IMR-90 (cell line): ENCODE measurements around the gene PCGF2. TPM values are rescaled to one million over a fixed set of nuclear protein-coding genes. Genes with fewer than 3 reads are reported as not detected.

Experiments used
- ATAC-seq: fragments of 200-7000 bp; cut with Tn5 transposase; 2 replicates; pipeline ENCODE4 v1.9.1; 2020; ENCODE audit warnings: low read depth, mild to moderate bottlenecking, moderate library complexity
- BruUV-seq: library from RNA; stranded (reverse); fragments of 400-500 nt; replicated peaks from 2 replicates; lab custom pipeline; 2021; lab: Mats Ljungman, UMichigan
- CTCF ChIA-PET: fragments of 300-600 bp; formaldehyde crosslinking; extraction: SDS; loops from one replicate; lab custom pipeline; 2021; ENCODE audit warnings: antibody characterized with exemption; lab: Yijun Ruan, JAX
- POLR2A ChIA-PET: fragments of 300-600 bp; sonication (Branson Sonifier 250); formaldehyde crosslinking; loops from one replicate; lab custom pipeline; 2022; ENCODE audit warnings: antibody characterized with exemption; ENCODE audit not compliant: unreplicated experiment; lab: Charles Lee
- DNase-seq: peaks from one replicate; pipeline ENCODE4 v3.0.0; 2013
- H2AFZ ChIP-seq: replicated peaks from 2 replicates; pipeline ENCODE3; 2013; ENCODE audit warnings: low read length, mild to moderate bottlenecking; ENCODE audit not compliant: poor library complexity
- H2AK5ac ChIP-seq: 2 replicates; pipeline ENCODE4 v1.6.1; 2013; ENCODE audit warnings: low read depth, low read length, inconsistent platforms
- H2AK9ac ChIP-seq: replicated peaks from 2 replicates; pipeline ENCODE3; 2013; ENCODE audit warnings: mild to moderate bottlenecking, low read depth, low read length, moderate library complexity; ENCODE audit not compliant: poor library complexity
- H2BK120ac ChIP-seq: 2 replicates; pipeline ENCODE4 v1.6.1; 2013; ENCODE audit warnings: low read depth, low read length, inconsistent platforms
- H2BK15ac ChIP-seq: 3 replicates; pipeline ENCODE4 v1.6.1; 2013; ENCODE audit warnings: low read depth, low read length, inconsistent platforms
- H2BK20ac ChIP-seq: 2 replicates; pipeline ENCODE4 v1.6.1; 2013; ENCODE audit warnings: low read depth, mild to moderate bottlenecking, inconsistent platforms, low read length, moderate library complexity
- H2BK5ac ChIP-seq: 2 replicates; pipeline ENCODE4 v1.6.1; 2013; ENCODE audit warnings: mild to moderate bottlenecking, low read depth, low read length, inconsistent platforms; ENCODE audit not compliant: poor library complexity, severe bottlenecking
- H3K14ac ChIP-seq: replicated peaks from 2 replicates; pipeline ENCODE4 v1.6.1; 2013; ENCODE audit warnings: low read depth, low read length, inconsistent platforms
- H3K18ac ChIP-seq: 2 replicates; pipeline ENCODE4 v1.6.1; 2013; ENCODE audit warnings: low read depth, low read length, control low read depth
- H3K23ac ChIP-seq: 2 replicates; pipeline ENCODE4 v1.6.1; 2013; ENCODE audit warnings: low read depth, low read length, inconsistent platforms
- H3K27ac ChIP-seq: 2 replicates; pipeline ENCODE4 v1.5.1; 2013; ENCODE audit warnings: mild to moderate bottlenecking, control low read depth, low read length; ENCODE audit not compliant: insufficient read depth
- H3K27me3 ChIP-seq: 2 replicates; pipeline ENCODE4 v1.6.1; 2013; ENCODE audit warnings: low read length; ENCODE audit not compliant: control insufficient read depth, insufficient read depth
- H3K36me3 ChIP-seq: 2 replicates; pipeline ENCODE4 v1.6.1; 2013; ENCODE audit warnings: low read length, mixed read lengths; ENCODE audit not compliant: control insufficient read depth, insufficient read depth
- H3K4ac ChIP-seq: 2 replicates; pipeline ENCODE4 v1.6.1; 2013; ENCODE audit warnings: low read depth, low read length, inconsistent platforms
- H3K4me1 ChIP-seq: 2 replicates; pipeline ENCODE4 v1.6.1; 2013; ENCODE audit warnings: low read length, mixed read lengths; ENCODE audit not compliant: control insufficient read depth, insufficient read depth
- H3K4me2 ChIP-seq: 2 replicates; pipeline ENCODE4 v1.6.1; 2013; ENCODE audit warnings: low read depth, mild to moderate bottlenecking, control low read depth, low read length, moderate library complexity
- H3K4me3 ChIP-seq: 2 replicates; pipeline ENCODE4 v1.5.1; 2013; ENCODE audit warnings: low read depth, mild to moderate bottlenecking, control low read depth, low read length, moderate library complexity; ENCODE audit not compliant: insufficient read depth
- H3K56ac ChIP-seq: 2 replicates; pipeline ENCODE4 v1.6.1; 2013; ENCODE audit warnings: low read length, inconsistent platforms; ENCODE audit not compliant: insufficient read depth; ENCODE audit errors: extremely low read depth
- H3K79me1 ChIP-seq, 2 experiments: 2 replicates each; pipeline ENCODE4 v1.6.1; 2013; ENCODE audit warnings: low read length in 2 of 2, inconsistent platforms in 1 of 2, low read depth in 1 of 2
- H3K9ac ChIP-seq: 2 replicates; pipeline ENCODE4 v1.6.1; 2013; ENCODE audit warnings: low read depth, low read length, control low read depth
- H3K9me1 ChIP-seq: 2 replicates; pipeline ENCODE4 v1.6.1; 2013; ENCODE audit warnings: low read length, inconsistent platforms; ENCODE audit not compliant: insufficient read depth
- H3K9me3 ChIP-seq: 2 replicates; pipeline ENCODE4 v1.6.1; 2013; ENCODE audit warnings: low read length; ENCODE audit not compliant: control insufficient read depth, insufficient read depth
- H4K20me1 ChIP-seq: 2 replicates; pipeline ENCODE4 v1.6.1; 2013; ENCODE audit warnings: low read length, inconsistent platforms; ENCODE audit not compliant: insufficient read depth
- H4K5ac ChIP-seq: 2 replicates; pipeline ENCODE4 v1.6.1; 2013; ENCODE audit warnings: mild to moderate bottlenecking, low read depth, low read length, control low read depth
- H4K8ac ChIP-seq, 2 experiments: 2 replicates each; pipeline ENCODE4 v1.6.1; 2013; ENCODE audit warnings: low read depth in 2 of 2, low read length in 2 of 2, control low read depth in 1 of 2, inconsistent platforms in 1 of 2
- H4K91ac ChIP-seq: 2 replicates; pipeline ENCODE4 v1.6.1; 2013; ENCODE audit warnings: low read depth, low read length, inconsistent platforms; ENCODE audit not compliant: insufficient read depth
- ELK1 ChIP-seq: fragments of 150-350 bp; IDR thresholded peaks from 2 replicates; pipeline ENCODE4 v1.6.1; 2016; ENCODE audit warnings: low read depth, mild to moderate bottlenecking, low read length, moderate library complexity, borderline replicate concordance
- MAZ ChIP-seq: IDR thresholded peaks from 2 replicates; pipeline ENCODE4 v1.6.1; 2012; ENCODE audit warnings: low read depth, mild to moderate bottlenecking, low read length, improper control_type of control experiment, moderate library complexity, borderline replicate concordance
- WGBS, 2 experiments: methylation state at CpG; one replicate each; pipeline versions ENCODE4 v1.1.5 to v1.1.7; 2013; ENCODE audit warnings: missing lambda C conversion rate in 2 of 2; ENCODE audit not compliant: insufficient read length in 1 of 2; ENCODE audit errors: extremely low coverage in 2 of 2; 5-methylcytosine and 5-hydroxymethylcytosine counted together
- dilution Hi-C: fragments of 300-500 bp; cut with HindIII; formaldehyde crosslinking; loops from one replicate; pipeline ENCODE4 v1.14.3; 2018; ENCODE audit warnings: low sequenced_read_pairs; ENCODE audit not compliant: unreplicated experiment
- in situ Hi-C: fragments of 300-500 bp; cut with MboI; formaldehyde crosslinking; loops from 3 replicates; pipeline ENCODE4 v1.14.3; 2019; ENCODE audit warnings: low sequenced_read_pairs, inconsistent platforms, mixed read lengths
- intact Hi-C: fragments of 100-400 bp; cut with micrococcal nuclease; formaldehyde crosslinking; loops from 2 replicates; pipeline ENCODE4 v1.10.0; 2022
- polyA plus RNA-seq, 3 experiments: library from polyadenylated mRNA; depleted of rRNA; stranded (reverse); fragments of >200 nt; gene quantifications; 2 replicates each; pipeline ENCODE4 v1.2.3, GENCODE V29; 2012; ENCODE audit warnings: low replicate concordance in 1 of 3
- total RNA-seq: library from RNA; depleted of rRNA; stranded (reverse); fragments of >200 nt; gene quantifications from 2 replicates; pipeline ENCODE4 v1.2.3, GENCODE V29; 2012

The PCGF2 gene
- total and polyA plus RNA-seq, 2 of the 4 experiments (the other 2 are of a cell fraction) = 1.1 to 18.2 TPM

- no TSS peak for BruUV-seq
- intact Hi-C loops (no loop called here), dilution Hi-C loops (no loop called here), in situ Hi-C loops (no loop called here)
- Histone ChIP-seq H3K18ac (no peak overlapping the region), H4K8ac (no peak overlapping the region), H3K36me3 (peaks cover 54% of the 10 kb centered on the region), H3K4me1 (peaks cover 4% of the 10 kb centered on the region; the same call in 1 of the 2 replicates), H2AK9ac (no peak overlapping the region), H3K4me2 (no peak overlapping the region), H4K91ac (no peak overlapping the region), H3K23ac (no peak overlapping the region), H3K27ac (no peak overlapping the region), H3K9ac (no peak overlapping the region), H3K4ac (no peak overlapping the region), H3K27me3 (no peaks in the 10 kb centered on the region), H3K56ac (no peak overlapping the region), H2BK5ac (no peak overlapping the region), H4K20me1 (peaks cover 27% of the 10 kb centered on the region; the same call in 1 of the 2 replicates), H3K4me3 (no peak overlapping the region), H2AFZ (no peak overlapping the region), H2BK20ac (no peak overlapping the region), H3K14ac (no peak overlapping the region), H4K5ac (no peak overlapping the region), H3K9me3 (no peaks in the 10 kb centered on the region), H2AK5ac (no peak overlapping the region), H2BK15ac (no peak overlapping the region), H2BK120ac (no peak overlapping the region), H3K79me1 (peaks cover 17 to 45% of the 10 kb centered on the region in 2 experiments; a peak in 3 of 4 replicates), H3K9me1 (peaks cover 3% of the 10 kb centered on the region; the same call in 1 of the 2 replicates)
- WGBS, 2 experiments = no CpG with 5 or more reads among the region's 3 CpGs
- POLR2A ChIA-PET = no interaction called here
- CTCF ChIA-PET = no interaction called here
- no peak for TF ChIP-seq ELK1
- no peak for TF ChIP-seq MAZ
- ATAC-seq (no peak), DNase-seq (no peak)
Observed at GRCh38 chr17:38710604-38710962, 37.6 kb downstream of the PCGF2 start.
